Right atrium auricular region (tissue), 2 donors: Measurements from ENCODE around the gene CNIH4. TPM values are rescaled to one million over a fixed set of nuclear protein-coding genes. Genes with fewer than 3 reads are reported as not detected.

Source experiments
- DNase-seq: peaks from one replicate; pipeline ENCODE4 v3.0.0-alpha.2; 2019; ENCODE audit warnings: low spot score
- H3K27ac ChIP-seq, 2 donors: fragments of 200-600 bp; sonication (generic); 1 replicate in 1 of 2; 2 replicates in 1 of 2; pipeline ENCODE4 v1.5.1; 2016 to 2019
- H3K27me3 ChIP-seq, 2 donors: fragments of 200-600 bp; sonication (generic); one replicate each; pipeline versions ENCODE4 v1.5.1 to v1.6.0; 2017 to 2019
- H3K36me3 ChIP-seq: fragments of 200-600 bp; sonication (generic); one replicate; pipeline ENCODE4 v1.5.1; 2016
- H3K4me1 ChIP-seq, 2 donors: fragments of 200-600 bp; sonication (generic); one replicate each; pipeline versions ENCODE4 v1.5.1 to v1.6.0; 2017 to 2019
- H3K4me3 ChIP-seq, 2 donors: fragments of 200-600 bp; sonication (generic); 1 replicate in 1 of 2; 2 replicates in 1 of 2; pipeline ENCODE4 v1.5.1; 2017 to 2019; ENCODE audit warnings: mild to moderate bottlenecking in 1 of 2, moderate library complexity in 1 of 2
- H3K9me3 ChIP-seq, 2 donors: fragments of 200-600 bp; sonication (generic); one replicate each; pipeline ENCODE4 v1.5.1; 2019
- CTCF ChIP-seq, 2 donors: fragments of 200-600 bp; sonication (generic); IDR thresholded peaks; one replicate each; pipeline ENCODE4 v1.5.1; 2019; ENCODE audit warnings: antibody characterized with exemption in 2 of 2
- total RNA-seq, 2 donors: library from RNA; depleted of rRNA; stranded (reverse); fragments of >200 nt; gene quantifications; one replicate each; pipeline ENCODE4 v1.1.0, GENCODE V29; 2016

The CNIH4 gene
- total RNA-seq, 2 donors from 2014 or later: 18.2 to 22.4 TPM

- no peak overlapping the region for H3K4me3 ChIP-seq
- no peaks in the 10 kb centered on the region for H3K36me3 ChIP-seq
- no peak overlapping the region for H3K27ac ChIP-seq
- no peaks in the 10 kb centered on the region for H3K27me3 ChIP-seq
- no peak for DNase-seq
- TF ChIP-seq CTCF (IDR thresholded peaks at IDR 0.05): no peak
- no peaks in the 10 kb centered on the region for H3K9me3 ChIP-seq
- H3K4me1 ChIP-seq: peaks cover 0 to 19% of the 10 kb centered on the region in 2 donors
Observed at GRCh38 chr1:224325959-224326358, 30.7 kb upstream of the CNIH4 start.

GRCh38 chr1:224328644-224329043, 28.0 kb upstream of the CNIH4 start:
- Histone ChIP-seq H3K27ac (no peak overlapping the region), H3K4me1 (peaks cover 0 to 22% of the 10 kb centered on the region in 2 donors), H3K4me3 (peak overlapping the region in 1 of 2 donors; percentile 83), H3K27me3 (no peaks in the 10 kb centered on the region), H3K36me3 (no peaks in the 10 kb centered on the region), H3K9me3 (no peaks in the 10 kb centered on the region)
- DNase-seq: no peak
- no peak for TF ChIP-seq CTCF (IDR thresholded peaks at IDR 0.05)

GRCh38 chr1:224329484-224329841, 27.2 kb upstream of the CNIH4 start:
- Histone ChIP-seq H3K9me3 (no peaks in the 10 kb centered on the region), H3K4me1 (peaks cover 0 to 22% of the 10 kb centered on the region in 2 donors), H3K4me3 (peak overlapping the region; percentile 83 to 91), H3K27ac (peak overlapping the region; percentile 92 to 93), H3K36me3 (no peaks in the 10 kb centered on the region), H3K27me3 (no peaks in the 10 kb centered on the region)
- no peak for DNase-seq
- no peak for TF ChIP-seq CTCF (IDR thresholded peaks at IDR 0.05)

GRCh38 chr1:224329842-224330753, 26.6 kb upstream of the CNIH4 start, which contains the start of gene NVL:
NVL (minus strand) TSS chr1:224330172; CDS start chr1:224330127, 45 bp downstream.
- H3K36me3 ChIP-seq: no peaks in the 10 kb centered on the region
- DNase-seq: peak; percentile 79
- peak in 1 of 2 donors; percentile 5 for TF ChIP-seq CTCF (IDR thresholded peaks at IDR 0.05)

GRCh38 chr1:224331326-224331725, 25.4 kb upstream of the CNIH4 start:
- Histone ChIP-seq H3K4me3 (no peak overlapping the region), H3K27ac (no peak overlapping the region), H3K4me1 (peaks cover 0 to 22% of the 10 kb centered on the region in 2 donors), H3K36me3 (no peaks in the 10 kb centered on the region), H3K9me3 (no peaks in the 10 kb centered on the region), H3K27me3 (no peaks in the 10 kb centered on the region)
- TF ChIP-seq CTCF (IDR thresholded peaks at IDR 0.05): no peak
- no peak for DNase-seq

More at GRCh38 chr1:224329842-224330753, 26.6 kb upstream of the CNIH4 start, which contains the start of gene NVL:
- peak within 1 kb of the TSS; percentile 83 to 91 for H3K4me3 ChIP-seq
- no peaks in the 10 kb centered on the region for H3K9me3 ChIP-seq
- no peaks in the 10 kb centered on the region for H3K27me3 ChIP-seq
- peak within 1 kb of the TSS; percentile 92 to 93 for H3K27ac ChIP-seq
- H3K4me1 ChIP-seq: peaks cover 0 to 22% of the 10 kb centered on the region in 2 donors
